Hepatocyte (in vitro differentiated cells): Measurements from ENCODE around the gene CEL.
"Not testable (repeated sequence)": the region's sequence is repeated elsewhere in the genome, so short reads cannot be mapped to it uniquely, and the experiment has no call there.

ENCODE experiments used
- EZH2phosphoT487 ChIP-seq: fragments of 200-600 bp; sonication (generic); IDR thresholded peaks from one replicate; pipeline ENCODE4 v1.6.1; 2018; ENCODE audit warnings: antibody characterized with exemption, mild to moderate bottlenecking, low read depth, moderate library complexity; ENCODE audit not compliant: unreplicated experiment, severe bottlenecking
- TF ChIP-seq, protein P1 (sequence below): fragments of 200-600 bp; sonication (generic); IDR thresholded peaks from 2 replicates; pipeline ENCODE4 v1.5.1; 2016; ENCODE audit warnings: antibody characterized with exemption, mild to moderate bottlenecking; ENCODE audit not compliant: poor library complexity

DNA sequence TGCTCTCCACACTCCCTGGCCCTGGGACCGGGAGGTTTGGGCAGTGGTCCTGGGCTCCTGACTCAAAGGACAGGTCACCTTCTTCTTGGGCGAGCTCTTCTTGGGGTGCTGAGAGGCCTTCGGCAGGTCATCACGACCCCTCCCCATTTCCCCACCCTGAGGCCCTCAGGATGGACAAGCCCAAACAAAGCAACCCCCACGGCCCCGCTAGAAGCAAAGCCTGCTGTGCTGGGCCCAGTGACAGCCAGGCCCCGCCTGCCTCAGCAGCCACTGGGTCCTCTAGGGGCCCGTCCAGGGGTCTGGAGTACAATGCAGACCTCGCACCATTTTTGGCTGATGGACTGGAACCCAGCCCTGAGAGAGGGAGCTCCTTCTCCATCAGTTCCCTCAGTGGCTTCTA lies 21.9 kb downstream of the CEL start:
- TF ChIP-seq, protein P1, sequence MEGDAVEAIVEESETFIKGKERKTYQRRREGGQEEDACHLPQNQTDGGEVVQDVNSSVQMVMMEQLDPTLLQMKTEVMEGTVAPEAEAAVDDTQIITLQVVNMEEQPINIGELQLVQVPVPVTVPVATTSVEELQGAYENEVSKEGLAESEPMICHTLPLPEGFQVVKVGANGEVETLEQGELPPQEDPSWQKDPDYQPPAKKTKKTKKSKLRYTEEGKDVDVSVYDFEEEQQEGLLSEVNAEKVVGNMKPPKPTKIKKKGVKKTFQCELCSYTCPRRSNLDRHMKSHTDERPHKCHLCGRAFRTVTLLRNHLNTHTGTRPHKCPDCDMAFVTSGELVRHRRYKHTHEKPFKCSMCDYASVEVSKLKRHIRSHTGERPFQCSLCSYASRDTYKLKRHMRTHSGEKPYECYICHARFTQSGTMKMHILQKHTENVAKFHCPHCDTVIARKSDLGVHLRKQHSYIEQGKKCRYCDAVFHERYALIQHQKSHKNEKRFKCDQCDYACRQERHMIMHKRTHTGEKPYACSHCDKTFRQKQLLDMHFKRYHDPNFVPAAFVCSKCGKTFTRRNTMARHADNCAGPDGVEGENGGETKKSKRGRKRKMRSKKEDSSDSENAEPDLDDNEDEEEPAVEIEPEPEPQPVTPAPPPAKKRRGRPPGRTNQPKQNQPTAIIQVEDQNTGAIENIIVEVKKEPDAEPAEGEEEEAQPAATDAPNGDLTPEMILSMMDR = not testable (repeated sequence)
- not testable (repeated sequence) for TF ChIP-seq EZH2phosphoT487
